SK-N-SH (cell line): ENCODE data around the gene KCNK4. TPM values are rescaled to one million over a fixed set of nuclear protein-coding genes. Genes with fewer than 3 reads are reported as not detected.

Source experiments
- CTCF ChIA-PET: fragments of 300-600, 350-600 bp; formaldehyde crosslinking; extraction: SDS; loops from one replicate; lab custom pipeline; 2021; lab: Yijun Ruan, JAX
- POLR2A ChIA-PET: fragments of 350-600 bp; sonication (Branson Sonifier 250); formaldehyde crosslinking; extraction: SDS; loops from one replicate; lab custom pipeline; 2020; ENCODE audit warnings: antibody characterized with exemption, inconsistent platforms; lab: Yijun Ruan, JAX
- DNase-seq: peaks from one replicate; pipeline ENCODE4 v3.0.0; 2012
- H2AFZ ChIP-seq: fragments of 200-600 bp; sonication (generic); 2 replicates; pipeline ENCODE4 v1.8.1; 2016; ENCODE audit warnings: antibody characterized with exemption, mild to moderate bottlenecking, low read depth
- H3F3A ChIP-seq: fragments of 200-600 bp; sonication (generic); replicated peaks from 2 replicates; pipeline ENCODE3; 2016; ENCODE audit warnings: antibody characterized with exemption, mild to moderate bottlenecking; ENCODE audit not compliant: insufficient read depth
- H3K27ac ChIP-seq, 2 experiments: fragments of 200-500 bp in 1 of 2; fragments of 200-600 bp in 1 of 2; sonication (Bioruptor generic) in 1 of 2; sonication (generic), shearing (Covaris generic) in 1 of 2; 2 replicates each; pipeline versions ENCODE4 v1.5.1 to v1.6.1; 2014 to 2016; ENCODE audit warnings: low read depth in 2 of 2, inconsistent platforms in 1 of 2, low read length in 1 of 2, mild to moderate bottlenecking in 1 of 2, mixed read lengths in 1 of 2
- H3K27me3 ChIP-seq: fragments of 200-600 bp; sonication (generic), shearing (Covaris generic); 2 replicates; pipeline ENCODE4 v1.6.1; 2016; ENCODE audit warnings: mixed run types; ENCODE audit not compliant: insufficient read depth
- H3K36me3 ChIP-seq, 2 experiments: fragments of 200-500 bp in 1 of 2; fragments of 200-600 bp in 1 of 2; sonication (Bioruptor generic) in 1 of 2; sonication (generic) in 1 of 2; replicated peaks in 1 of 2; 2 replicates each; pipeline versions ENCODE3 to v1.5.1; 2014 to 2016; ENCODE audit warnings: low read length in 1 of 2, mild to moderate bottlenecking in 1 of 2; ENCODE audit not compliant: insufficient read depth in 2 of 2, control insufficient read depth in 1 of 2
- H3K4me1 ChIP-seq, 2 experiments: fragments of 200-500 bp in 1 of 2; fragments of 200-600 bp in 1 of 2; sonication (Bioruptor generic) in 1 of 2; sonication (generic), shearing (Covaris generic) in 1 of 2; 2 replicates each; pipeline versions ENCODE4 v1.5.1 to v1.6.1; 2014 to 2016; ENCODE audit warnings: low read depth in 1 of 2, low read length in 1 of 2, mixed run types in 1 of 2; ENCODE audit not compliant: insufficient read depth in 2 of 2, control insufficient read depth in 1 of 2
- H3K4me2 ChIP-seq: fragments of 200-600 bp; sonication (generic), shearing (Covaris generic); 2 replicates; pipeline ENCODE4 v1.6.1; 2017; ENCODE audit warnings: mixed run types
- H3K4me3 ChIP-seq, 2 experiments: fragments of 200-500 bp in 1 of 2; fragments of 200-600 bp in 1 of 2; sonication (Bioruptor generic) in 1 of 2; sonication (generic), shearing (Covaris generic) in 1 of 2; 2 replicates each; pipeline versions ENCODE4 v1.5.1 to v1.8.1; 2014 to 2016; ENCODE audit warnings: low read depth in 2 of 2, inconsistent platforms in 1 of 2, low read length in 1 of 2, mild to moderate bottlenecking in 1 of 2, mixed read lengths in 1 of 2, moderate library complexity in 1 of 2
- H3K79me2 ChIP-seq: fragments of 200-600 bp; sonication (generic); 2 replicates; pipeline ENCODE4 v1.8.1; 2017; ENCODE audit warnings: mild to moderate bottlenecking; ENCODE audit not compliant: insufficient read depth
- H3K9ac ChIP-seq: fragments of 200-600 bp; sonication (generic); 2 replicates; pipeline ENCODE4 v1.6.1; 2017; ENCODE audit warnings: mixed run types
- H3K9me2 ChIP-seq: fragments of 200-600 bp; sonication (generic); 2 replicates; pipeline ENCODE4 v1.6.1; 2017; ENCODE audit warnings: mixed run types
- H3K9me3 ChIP-seq: fragments of 200-600 bp; sonication (generic); 2 replicates; pipeline ENCODE4 v1.6.1; 2017; ENCODE audit warnings: mixed run types, mild to moderate bottlenecking, moderate library complexity
- H4K20me1 ChIP-seq: fragments of 200-600 bp; sonication (generic); 2 replicates; pipeline ENCODE4 v1.6.1; 2017; ENCODE audit warnings: mild to moderate bottlenecking, mixed run types; ENCODE audit not compliant: insufficient read depth
- GABPA ChIP-seq: IDR thresholded peaks from 2 replicates; pipeline ENCODE4 v1.4.0; 2012; ENCODE audit warnings: low read depth, mild to moderate bottlenecking
- GATA2 ChIP-seq: sonication (generic); formaldehyde crosslinking; IDR thresholded peaks from 2 replicates; pipeline ENCODE4 v1.5.0; 2020; ENCODE audit warnings: mild to moderate bottlenecking, missing genetic modification reagents
- MEF2A ChIP-seq: IDR thresholded peaks from 2 replicates; pipeline ENCODE4 v1.4.0; 2012; ENCODE audit warnings: low read depth, borderline replicate concordance
- NFIC ChIP-seq: IDR thresholded peaks from 2 replicates; pipeline ENCODE4 v1.4.0; 2012; ENCODE audit warnings: borderline replicate concordance
- POLR2AphosphoS5 ChIP-seq: IDR thresholded peaks from 2 replicates; pipeline ENCODE4 v1.6.1; 2012; ENCODE audit warnings: low read depth, low read length
- SMC3 ChIP-seq: IDR thresholded peaks from 2 replicates; pipeline ENCODE4 v1.6.1; 2012; ENCODE audit warnings: low read depth, low read length, improper control_type of control experiment
- TAF1 ChIP-seq: IDR thresholded peaks from 2 replicates; pipeline ENCODE4 v1.6.1; 2012; ENCODE audit warnings: low read depth, mild to moderate bottlenecking, low read length, moderate library complexity, borderline replicate concordance
- YY1 ChIP-seq: IDR thresholded peaks from 2 replicates; pipeline ENCODE4 v1.4.0; 2012; ENCODE audit warnings: low read depth, mild to moderate bottlenecking
- WGBS: methylation state at CpG from one replicate; pipeline ENCODE4 v1.1.6; 2017; ENCODE audit warnings: low lambda C conversion rate; 5-methylcytosine and 5-hydroxymethylcytosine counted together
- polyA plus RNA-seq, 3 experiments: library from polyadenylated mRNA; depleted of rRNA; stranded (reverse); fragments of >200 nt; gene quantifications; 2 replicates each; pipeline ENCODE4 v1.2.3, GENCODE V29; 2012
- TF ChIP-seq, protein P1 (sequence below): IDR thresholded peaks from 2 replicates; pipeline ENCODE4 v1.4.0; 2012; ENCODE audit warnings: low read depth, borderline replicate concordance
- TF ChIP-seq, protein P2 (sequence below): fragments of 150-350 bp; IDR thresholded peaks from 2 replicates; pipeline ENCODE4 v1.6.1; 2016; ENCODE audit warnings: mild to moderate bottlenecking, low read depth, low read length
- TF ChIP-seq, protein P3 (sequence below): IDR thresholded peaks from 2 replicates; pipeline ENCODE4; 2012

The KCNK4 gene
- polyA plus RNA-seq (2012; rRNA removed), result 0.13 and 0.16 TPM in 2 replicates
- 0.24 TPM in 1 of 2 replicates, not detected in the other for polyA plus RNA-seq (2012; cell fraction: cytosol; rRNA removed)
- polyA plus RNA-seq (2012; cell fraction: nucleus; rRNA removed), result 0.93 and 1.1 TPM in 2 replicates

DNA sequence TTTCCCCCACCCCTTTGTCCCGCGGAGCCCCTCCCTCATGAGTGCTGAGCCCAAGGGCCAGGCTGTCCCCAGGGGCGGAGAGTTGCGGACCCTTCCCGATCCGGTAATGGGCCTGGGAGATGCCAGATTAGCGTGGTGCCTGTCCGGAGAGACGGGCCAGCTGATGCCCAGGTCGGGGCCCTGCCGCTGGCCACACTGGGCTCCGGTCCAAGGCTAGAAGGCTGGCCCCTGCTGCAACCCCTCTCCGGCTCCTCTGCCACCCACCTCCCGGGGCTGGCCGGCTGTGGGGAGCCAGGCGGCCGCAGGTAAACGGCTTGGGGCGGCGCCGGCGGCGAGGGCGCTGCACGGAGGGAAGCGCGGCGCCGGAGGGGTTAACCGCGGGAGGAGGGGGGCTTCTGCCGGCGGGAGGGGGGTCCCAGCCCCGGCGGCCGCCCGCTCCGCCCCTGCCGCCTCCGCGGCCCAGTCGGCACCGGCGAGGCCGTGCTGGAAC is at the start of gene KCNK4:
Gene KCNK4 (plus strand): TSS at position 41 of the 490 bp plus-strand sequence. CDS start 1,717 bp downstream, outside the sequence.
- peak within 1 kb of the TSS; percentile 73 for H3K4me2 ChIP-seq
- no peak within 1 kb of the TSS for H2AFZ ChIP-seq
- CTCF ChIA-PET, result interaction anchor here (1.2 to 12.2 kb wide), 5 partner anchors 12 to 110 kb away, joined by 3 to 196 read pairs (median 13); partner anchors contain the start of genes CATSPERZ, ESRRA and PLCB3
- peaks cover 18% of the 10 kb centered on the region for H3K27me3 ChIP-seq
- no peaks in the 10 kb centered on the region for H3K9me3 ChIP-seq
- peak; percentile 81 for DNase-seq
- H3K36me3 ChIP-seq, result no peaks in the 10 kb centered on the region
- POLR2A ChIA-PET, result interaction anchor here (0.6 to 1.5 kb wide), 2 partner anchors 27 to 110 kb away, joined by 3 read pairs; partner anchors contain the start of gene PRDX5
- 22% methylated on average over 5 of the region's 45 CpGs for WGBS
- no peak within 1 kb of the TSS for H3K27ac ChIP-seq
- H4K20me1 ChIP-seq, result no peaks in the 10 kb centered on the region
- H3F3A ChIP-seq, result peaks cover 12% of the 10 kb centered on the region
- H3K4me3 ChIP-seq, result peak within 1 kb of the TSS; percentile 39 to 48; a peak in 3 of 4 replicates
- no peak for TF ChIP-seq MEF2A
- no peak for TF ChIP-seq NFIC
- TF ChIP-seq GATA2 (CRISPR knock-in tag), result 0 out of 2 replicates have a peak, but pooled peaks have one; percentile 50
- no peak for TF ChIP-seq SMC3
- peaks cover 4% of the 10 kb centered on the region; the same call in 1 of the 2 replicates for H3K79me2 ChIP-seq
- no peaks in the 10 kb centered on the region for H3K9me2 ChIP-seq
- peaks cover 5 to 17% of the 10 kb centered on the region in 2 experiments; a peak in 2 of 4 replicates for H3K4me1 ChIP-seq
- H3K9ac ChIP-seq, result no peak within 1 kb of the TSS

DNA sequence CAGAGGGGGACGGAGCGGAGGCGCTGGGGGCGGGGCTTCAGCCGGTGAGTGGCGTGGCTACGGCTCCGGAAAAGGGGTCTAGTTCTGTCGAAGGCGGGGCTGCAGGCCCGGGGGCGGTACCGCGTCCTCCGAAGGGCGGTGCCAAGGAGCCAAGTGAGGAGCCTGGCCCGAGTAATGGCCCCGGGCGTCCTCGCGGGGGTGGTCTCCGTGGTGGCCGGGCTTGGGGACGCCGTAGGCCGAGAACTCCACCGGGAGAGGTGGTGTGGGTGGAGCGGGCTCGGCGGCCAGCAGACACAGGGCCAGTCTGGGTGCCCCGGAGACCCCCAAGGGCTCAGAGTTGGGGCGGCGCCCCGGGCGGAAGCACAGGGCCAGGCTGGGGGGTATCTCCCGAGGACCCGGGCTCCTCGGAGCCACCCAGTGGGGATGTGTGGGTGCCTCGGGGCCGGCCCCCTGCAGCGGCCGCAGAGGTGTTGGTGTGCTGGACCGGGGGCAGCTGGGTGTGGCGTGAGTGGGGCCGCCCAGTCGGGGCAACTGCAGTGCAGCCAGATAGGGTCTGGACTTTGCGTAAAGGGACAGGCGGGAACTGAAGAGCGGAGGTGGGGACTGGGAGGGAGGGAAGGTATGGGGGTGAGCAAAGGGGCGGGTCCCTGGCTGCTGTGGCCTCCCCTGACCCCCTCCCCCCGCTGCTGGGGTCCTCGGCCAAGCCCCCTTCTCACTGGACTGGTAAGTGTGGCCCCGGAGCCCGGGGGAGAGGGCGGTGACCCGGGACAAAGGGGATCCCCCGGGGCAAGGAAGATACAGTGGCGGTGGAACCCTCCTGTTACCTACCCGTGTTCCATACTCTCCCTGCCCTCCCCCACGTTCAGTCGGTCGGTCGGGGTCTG is 49.4 kb upstream of the KCNK4 start:
- POLR2A ChIA-PET, result interaction anchor here (0.6 to 12.4 kb wide), 13 partner anchors 8 to 152 kb away, joined by 3 to 112 read pairs (median 4); partner anchors contain the start of genes BAD, DNAJC4, ESRRA and GPR137
- TF ChIP-seq, protein P1, sequence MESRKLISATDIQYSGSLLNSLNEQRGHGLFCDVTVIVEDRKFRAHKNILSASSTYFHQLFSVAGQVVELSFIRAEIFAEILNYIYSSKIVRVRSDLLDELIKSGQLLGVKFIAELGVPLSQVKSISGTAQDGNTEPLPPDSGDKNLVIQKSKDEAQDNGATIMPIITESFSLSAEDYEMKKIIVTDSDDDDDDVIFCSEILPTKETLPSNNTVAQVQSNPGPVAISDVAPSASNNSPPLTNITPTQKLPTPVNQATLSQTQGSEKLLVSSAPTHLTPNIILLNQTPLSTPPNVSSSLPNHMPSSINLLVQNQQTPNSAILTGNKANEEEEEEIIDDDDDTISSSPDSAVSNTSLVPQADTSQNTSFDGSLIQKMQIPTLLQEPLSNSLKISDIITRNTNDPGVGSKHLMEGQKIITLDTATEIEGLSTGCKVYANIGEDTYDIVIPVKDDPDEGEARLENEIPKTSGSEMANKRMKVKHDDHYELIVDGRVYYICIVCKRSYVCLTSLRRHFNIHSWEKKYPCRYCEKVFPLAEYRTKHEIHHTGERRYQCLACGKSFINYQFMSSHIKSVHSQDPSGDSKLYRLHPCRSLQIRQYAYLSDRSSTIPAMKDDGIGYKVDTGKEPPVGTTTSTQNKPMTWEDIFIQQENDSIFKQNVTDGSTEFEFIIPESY, result no peak
- TF ChIP-seq GABPA, result peak; percentile 7; the same call in 1 of the 2 replicates
- TF ChIP-seq POLR2AphosphoS5, result peak; percentile 65; the same call in 1 of the 2 replicates
- no peak for TF ChIP-seq GATA2 (CRISPR knock-in tag)
- TF ChIP-seq YY1, result peak; percentile 83
- TF ChIP-seq, protein P2, sequence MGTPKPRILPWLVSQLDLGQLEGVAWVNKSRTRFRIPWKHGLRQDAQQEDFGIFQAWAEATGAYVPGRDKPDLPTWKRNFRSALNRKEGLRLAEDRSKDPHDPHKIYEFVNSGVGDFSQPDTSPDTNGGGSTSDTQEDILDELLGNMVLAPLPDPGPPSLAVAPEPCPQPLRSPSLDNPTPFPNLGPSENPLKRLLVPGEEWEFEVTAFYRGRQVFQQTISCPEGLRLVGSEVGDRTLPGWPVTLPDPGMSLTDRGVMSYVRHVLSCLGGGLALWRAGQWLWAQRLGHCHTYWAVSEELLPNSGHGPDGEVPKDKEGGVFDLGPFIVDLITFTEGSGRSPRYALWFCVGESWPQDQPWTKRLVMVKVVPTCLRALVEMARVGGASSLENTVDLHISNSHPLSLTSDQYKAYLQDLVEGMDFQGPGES, result no peak
- TF ChIP-seq TAF1, result peak; percentile 66
- TF ChIP-seq, protein P3, sequence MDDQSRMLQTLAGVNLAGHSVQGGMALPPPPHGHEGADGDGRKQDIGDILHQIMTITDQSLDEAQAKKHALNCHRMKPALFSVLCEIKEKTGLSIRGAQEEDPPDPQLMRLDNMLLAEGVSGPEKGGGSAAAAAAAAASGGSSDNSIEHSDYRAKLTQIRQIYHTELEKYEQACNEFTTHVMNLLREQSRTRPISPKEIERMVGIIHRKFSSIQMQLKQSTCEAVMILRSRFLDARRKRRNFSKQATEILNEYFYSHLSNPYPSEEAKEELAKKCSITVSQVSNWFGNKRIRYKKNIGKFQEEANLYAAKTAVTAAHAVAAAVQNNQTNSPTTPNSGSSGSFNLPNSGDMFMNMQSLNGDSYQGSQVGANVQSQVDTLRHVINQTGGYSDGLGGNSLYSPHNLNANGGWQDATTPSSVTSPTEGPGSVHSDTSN, result peak; percentile 96
- TF ChIP-seq, all 33 proteins: peak for 5
- under 1% methylated on average over 34 of the region's 63 CpGs for WGBS
- peak overlapping the region; percentile 98 for H3K4me2 ChIP-seq
- H4K20me1 ChIP-seq, result no peaks in the 10 kb centered on the region
- peaks cover 10 to 32% of the 10 kb centered on the region in 2 experiments for H3K36me3 ChIP-seq
- H3F3A ChIP-seq, result peaks cover 28% of the 10 kb centered on the region
- H3K27me3 ChIP-seq, result no peaks in the 10 kb centered on the region
- CTCF ChIA-PET, result interaction anchor here (0.6 to 3.3 kb wide), 5 partner anchors 10 to 89 kb away, joined by 3 to 17 read pairs (median 6); partner anchors contain the start of gene PLCB3
- H3K9me3 ChIP-seq, result no peaks in the 10 kb centered on the region
- H3K4me1 ChIP-seq, result peaks cover 15 to 38% of the 10 kb centered on the region in 2 experiments; a peak in 2 of 4 replicates
- H3K79me2 ChIP-seq, result peaks cover 48% of the 10 kb centered on the region
- H2AFZ ChIP-seq, result 0 out of 2 replicates have a peak overlapping the region, but pooled peaks have one; percentile 0
- peak overlapping the region; percentile 84 for H3K9ac ChIP-seq
- peak; percentile 95 for DNase-seq
- H3K4me3 ChIP-seq, result peak overlapping the region; percentile 78 to 92
- peak overlapping the region; percentile 67 to 90; a peak in 3 of 4 replicates for H3K27ac ChIP-seq
- no peaks in the 10 kb centered on the region for H3K9me2 ChIP-seq
